GM23338 (cell line): ENCODE measurements around the gene CRTC3.

Source experiments
- CREB1 ChIP-seq: fragments of 250-450 bp; sonication (Bioruptor Pico); IDR thresholded peaks from 2 replicates; pipeline ENCODE4 v1.5.0; 2020; ENCODE audit warnings: low read depth, mild to moderate bottlenecking, moderate library complexity
- ETS1 ChIP-seq: IDR thresholded peaks from 2 replicates; pipeline ENCODE4 v1.6.1; 2016; ENCODE audit warnings: antibody characterized with exemption
- EZH2 ChIP-seq: fragments of 200-600 bp; sonication (generic); IDR thresholded peaks from one replicate; pipeline ENCODE4 v1.8.0; 2017; ENCODE audit warnings: antibody characterized with exemption, mild to moderate bottlenecking, low read depth; ENCODE audit not compliant: unreplicated experiment
- EZH2phosphoT487 ChIP-seq: fragments of 200-600 bp; sonication (generic); IDR thresholded peaks from one replicate; pipeline ENCODE4 v1.8.1; 2018; ENCODE audit warnings: antibody characterized with exemption; ENCODE audit not compliant: unreplicated experiment
- JUNB ChIP-seq: IDR thresholded peaks from one replicate; pipeline ENCODE4 v1.6.1; 2016; ENCODE audit warnings: antibody characterized with exemption; ENCODE audit not compliant: unreplicated experiment
- NANOG ChIP-seq: IDR thresholded peaks from 2 replicates; pipeline ENCODE4 v1.6.1; 2016; ENCODE audit warnings: antibody characterized with exemption, borderline replicate concordance
- POLR2AphosphoS5 ChIP-seq: IDR thresholded peaks from 2 replicates; pipeline ENCODE4 v1.6.1; 2016; ENCODE audit warnings: antibody characterized with exemption, low read depth
- REST ChIP-seq: IDR thresholded peaks from one replicate; pipeline ENCODE4 v1.6.1; 2018; ENCODE audit warnings: antibody characterized with exemption; ENCODE audit not compliant: unreplicated experiment
- STAT1 ChIP-seq: IDR thresholded peaks from one replicate; pipeline ENCODE4 v1.6.1; 2016; ENCODE audit warnings: antibody characterized with exemption; ENCODE audit not compliant: unreplicated experiment
- ZNF114 ChIP-seq: fragments of 250-450 bp; sonication (Bioruptor Pico); IDR thresholded peaks from 2 replicates; pipeline ENCODE4 v1.5.0; 2020; ENCODE audit warnings: mild to moderate bottlenecking, moderate library complexity
- ZNF331 ChIP-seq: fragments of 250-450 bp; sonication (Bioruptor Pico); IDR thresholded peaks from 2 replicates; pipeline ENCODE4 v1.5.0; 2020; ENCODE audit warnings: low read depth, mild to moderate bottlenecking, moderate library complexity
- TF ChIP-seq, protein P1 (sequence below), 2 experiments: fragments of 200-600 bp in 1 of 2; sonication (generic) in 1 of 2; conservative IDR thresholded peaks; 2 replicates each; pipeline versions ENCODE4 v1.5.1 to v1.6.1; 2016 to 2017; ENCODE audit warnings: antibody characterized with exemption in 2 of 2, low read depth in 2 of 2, mild to moderate bottlenecking in 2 of 2, moderate library complexity in 1 of 2

DNA sequence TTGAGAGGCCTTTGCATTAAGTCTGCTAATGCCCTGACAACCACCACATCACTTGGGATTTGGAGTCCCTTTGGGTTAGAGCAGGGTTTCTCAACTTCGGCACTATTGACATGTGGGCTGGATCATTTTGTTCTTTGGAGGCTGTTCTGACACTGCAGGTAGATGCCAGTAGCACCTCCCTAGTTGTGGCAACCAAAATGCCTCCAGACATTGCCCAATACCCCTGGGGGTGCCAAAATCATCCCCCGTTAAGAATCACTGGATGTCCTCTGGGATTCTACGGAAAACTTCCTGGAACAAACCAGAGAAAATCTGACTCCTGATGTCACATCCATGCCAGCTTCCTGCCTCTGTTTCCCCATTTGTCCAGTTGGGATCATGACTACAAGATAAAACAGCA lies 150.2 kb downstream of the CRTC3 start:
- no peak for TF ChIP-seq EZH2phosphoT487
- no peak for TF ChIP-seq EZH2
- TF ChIP-seq, protein P1, sequence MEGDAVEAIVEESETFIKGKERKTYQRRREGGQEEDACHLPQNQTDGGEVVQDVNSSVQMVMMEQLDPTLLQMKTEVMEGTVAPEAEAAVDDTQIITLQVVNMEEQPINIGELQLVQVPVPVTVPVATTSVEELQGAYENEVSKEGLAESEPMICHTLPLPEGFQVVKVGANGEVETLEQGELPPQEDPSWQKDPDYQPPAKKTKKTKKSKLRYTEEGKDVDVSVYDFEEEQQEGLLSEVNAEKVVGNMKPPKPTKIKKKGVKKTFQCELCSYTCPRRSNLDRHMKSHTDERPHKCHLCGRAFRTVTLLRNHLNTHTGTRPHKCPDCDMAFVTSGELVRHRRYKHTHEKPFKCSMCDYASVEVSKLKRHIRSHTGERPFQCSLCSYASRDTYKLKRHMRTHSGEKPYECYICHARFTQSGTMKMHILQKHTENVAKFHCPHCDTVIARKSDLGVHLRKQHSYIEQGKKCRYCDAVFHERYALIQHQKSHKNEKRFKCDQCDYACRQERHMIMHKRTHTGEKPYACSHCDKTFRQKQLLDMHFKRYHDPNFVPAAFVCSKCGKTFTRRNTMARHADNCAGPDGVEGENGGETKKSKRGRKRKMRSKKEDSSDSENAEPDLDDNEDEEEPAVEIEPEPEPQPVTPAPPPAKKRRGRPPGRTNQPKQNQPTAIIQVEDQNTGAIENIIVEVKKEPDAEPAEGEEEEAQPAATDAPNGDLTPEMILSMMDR (conservative IDR thresholded peaks at IDR 0.05; ENCODE audit: low read depth in 2 of 2): no peak
- no peak for TF ChIP-seq REST
- TF ChIP-seq ETS1: no peak
- no peak for TF ChIP-seq POLR2AphosphoS5
- TF ChIP-seq CREB1 (CRISPR knock-in tag): no peak
- TF ChIP-seq JUNB: no peak
- no peak for TF ChIP-seq STAT1
- no peak for TF ChIP-seq ZNF114 (CRISPR knock-in tag)
- no peak for TF ChIP-seq NANOG
- TF ChIP-seq ZNF331: no peak
